Measurements from ENCODE around the gene ASB7. TPM values are rescaled to one million over a fixed set of nuclear protein-coding genes. Genes with fewer than 3 reads are reported as not detected.

Gene ASB7
- total RNA-seq, 1 experiment from 2014 or later, result 14.4 TPM

GRCh38 chr15:100591835-100592234 lies 10.6 kb upstream of the ASB7 start:
- POLR2A ChIA-PET, result no interaction called here
- Mint-ChIP-seq H3K9me3 (ENCODE audit: unreplicated experiment) (no peaks in the 10 kb centered on the region), H3K4me1 (ENCODE audit: low read depth, unreplicated experiment) (no peaks in the 10 kb centered on the region), H3K27ac (ENCODE audit: unreplicated experiment) (no peak overlapping the region), H3K27me3 (ENCODE audit: insufficient read depth, unreplicated experiment) (no peaks in the 10 kb centered on the region), H3K4me3 (ENCODE audit: unreplicated experiment) (no peak overlapping the region), H3K36me3 (ENCODE audit: insufficient read depth, unreplicated experiment) (peaks cover 6% of the 10 kb centered on the region)
- no TSS peak for BruUV-seq (replicated peaks)
- TF ChIP-seq, protein P1, sequence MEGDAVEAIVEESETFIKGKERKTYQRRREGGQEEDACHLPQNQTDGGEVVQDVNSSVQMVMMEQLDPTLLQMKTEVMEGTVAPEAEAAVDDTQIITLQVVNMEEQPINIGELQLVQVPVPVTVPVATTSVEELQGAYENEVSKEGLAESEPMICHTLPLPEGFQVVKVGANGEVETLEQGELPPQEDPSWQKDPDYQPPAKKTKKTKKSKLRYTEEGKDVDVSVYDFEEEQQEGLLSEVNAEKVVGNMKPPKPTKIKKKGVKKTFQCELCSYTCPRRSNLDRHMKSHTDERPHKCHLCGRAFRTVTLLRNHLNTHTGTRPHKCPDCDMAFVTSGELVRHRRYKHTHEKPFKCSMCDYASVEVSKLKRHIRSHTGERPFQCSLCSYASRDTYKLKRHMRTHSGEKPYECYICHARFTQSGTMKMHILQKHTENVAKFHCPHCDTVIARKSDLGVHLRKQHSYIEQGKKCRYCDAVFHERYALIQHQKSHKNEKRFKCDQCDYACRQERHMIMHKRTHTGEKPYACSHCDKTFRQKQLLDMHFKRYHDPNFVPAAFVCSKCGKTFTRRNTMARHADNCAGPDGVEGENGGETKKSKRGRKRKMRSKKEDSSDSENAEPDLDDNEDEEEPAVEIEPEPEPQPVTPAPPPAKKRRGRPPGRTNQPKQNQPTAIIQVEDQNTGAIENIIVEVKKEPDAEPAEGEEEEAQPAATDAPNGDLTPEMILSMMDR (IDR thresholded peaks at IDR 0.05; ENCODE audit: insufficient read depth in 1 of 2, low read depth in 1 of 2, low read length in 1 of 2, severe bottlenecking in 1 of 2, unreplicated experiment in 1 of 2), result no peak
- Histone ChIP-seq H3K36me3 (ENCODE audit: control insufficient read depth, insufficient read depth, low read length) (no peaks in the 10 kb centered on the region), H3K4me1 (no peaks in the 10 kb centered on the region), H3K27me3 (replicated peaks; ENCODE audit: control insufficient read depth, insufficient read depth, low read length) (no peaks in the 10 kb centered on the region), H3K9me3 (peaks cover 25% of the 10 kb centered on the region), H3K4me3 (ENCODE audit: low read depth, low read length) (no peak overlapping the region)
- intact Hi-C loops (cut with micrococcal nuclease; ENCODE audit: unreplicated experiment), result no loop called here
- CTCF ChIA-PET, result no interaction called here
- DNase-seq, result no peak

DNA sequence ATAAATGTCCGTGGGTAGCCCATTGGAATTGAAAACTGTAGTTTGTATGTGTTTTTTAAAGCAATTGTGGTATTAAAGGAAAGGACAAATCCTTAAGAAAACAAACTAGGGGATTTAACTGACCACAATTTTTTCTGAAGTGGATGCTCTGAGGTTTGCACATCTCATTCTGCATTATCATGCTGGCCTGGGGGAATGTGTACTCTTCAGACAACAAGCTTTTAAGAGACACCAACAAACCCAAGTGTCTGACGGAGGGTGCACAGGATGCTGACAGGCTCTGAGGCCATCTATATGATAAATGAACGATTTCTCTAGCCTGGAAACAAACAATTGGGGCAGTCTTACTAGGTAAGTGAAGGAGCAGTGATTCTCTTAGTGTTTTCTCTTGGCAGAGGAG lies 9.5 kb upstream of the ASB7 start:
- Histone ChIP-seq H3K9me3 (peaks cover 25% of the 10 kb centered on the region), H3K27me3 (replicated peaks; ENCODE audit: control insufficient read depth, insufficient read depth, low read length) (no peaks in the 10 kb centered on the region), H3K4me1 (no peaks in the 10 kb centered on the region), H3K36me3 (ENCODE audit: control insufficient read depth, insufficient read depth, low read length) (no peaks in the 10 kb centered on the region), H3K4me3 (ENCODE audit: low read depth, low read length) (no peak overlapping the region)
- Mint-ChIP-seq H3K27ac (ENCODE audit: unreplicated experiment) (no peak overlapping the region), H3K27me3 (ENCODE audit: insufficient read depth, unreplicated experiment) (no peaks in the 10 kb centered on the region), H3K9me3 (ENCODE audit: unreplicated experiment) (no peaks in the 10 kb centered on the region), H3K4me3 (ENCODE audit: unreplicated experiment) (no peak overlapping the region), H3K4me1 (ENCODE audit: low read depth, unreplicated experiment) (no peaks in the 10 kb centered on the region), H3K36me3 (ENCODE audit: insufficient read depth, unreplicated experiment) (peaks cover 6% of the 10 kb centered on the region)
- DNase-seq, result no peak
- CTCF ChIA-PET, result no interaction called here
- intact Hi-C loops (cut with micrococcal nuclease; ENCODE audit: unreplicated experiment), result no loop called here
- BruUV-seq (replicated peaks), result no TSS peak
- TF ChIP-seq, protein P1 (IDR thresholded peaks at IDR 0.05; ENCODE audit: insufficient read depth in 1 of 2, low read depth in 1 of 2, low read length in 1 of 2, severe bottlenecking in 1 of 2, unreplicated experiment in 1 of 2), result no peak
- POLR2A ChIA-PET, result no interaction called here

- no peaks in the 10 kb centered on the region for H3K27me3 Mint-ChIP-seq (ENCODE audit: insufficient read depth, unreplicated experiment)
- H3K4me1 Mint-ChIP-seq (ENCODE audit: low read depth, unreplicated experiment), result no peaks in the 10 kb centered on the region
- DNase-seq, result no peak
- H3K9me3 Mint-ChIP-seq (ENCODE audit: unreplicated experiment), result no peaks in the 10 kb centered on the region
- H3K4me3 Mint-ChIP-seq (ENCODE audit: unreplicated experiment), result no peak overlapping the region
- peaks cover 20% of the 10 kb centered on the region for H3K9me3 ChIP-seq
- H3K27me3 ChIP-seq (replicated peaks; ENCODE audit: control insufficient read depth, insufficient read depth, low read length), result no peaks in the 10 kb centered on the region
- CTCF ChIA-PET, result no interaction called here
- BruUV-seq (replicated peaks), result no TSS peak
- H3K36me3 Mint-ChIP-seq (ENCODE audit: insufficient read depth, unreplicated experiment), result peaks cover 6% of the 10 kb centered on the region
- POLR2A ChIA-PET, result no interaction called here
- intact Hi-C loops (cut with micrococcal nuclease; ENCODE audit: unreplicated experiment), result no loop called here
- no peaks in the 10 kb centered on the region for H3K36me3 ChIP-seq (ENCODE audit: control insufficient read depth, insufficient read depth, low read length)
- no peaks in the 10 kb centered on the region for H3K4me1 ChIP-seq
- H3K4me3 ChIP-seq (ENCODE audit: low read depth, low read length), result no peak overlapping the region
- TF ChIP-seq, protein P1 (IDR thresholded peaks at IDR 0.05; ENCODE audit: insufficient read depth in 1 of 2, low read depth in 1 of 2, low read length in 1 of 2, severe bottlenecking in 1 of 2, unreplicated experiment in 1 of 2), result no peak
- no peak overlapping the region for H3K27ac Mint-ChIP-seq (ENCODE audit: unreplicated experiment)
These were observed 9.0 kb upstream of the ASB7 start for GRCh38 chr15:100593431-100593830.

All from Caco-2 (cell line).